ENCODE measurements around the gene TRAK2.

DNA sequence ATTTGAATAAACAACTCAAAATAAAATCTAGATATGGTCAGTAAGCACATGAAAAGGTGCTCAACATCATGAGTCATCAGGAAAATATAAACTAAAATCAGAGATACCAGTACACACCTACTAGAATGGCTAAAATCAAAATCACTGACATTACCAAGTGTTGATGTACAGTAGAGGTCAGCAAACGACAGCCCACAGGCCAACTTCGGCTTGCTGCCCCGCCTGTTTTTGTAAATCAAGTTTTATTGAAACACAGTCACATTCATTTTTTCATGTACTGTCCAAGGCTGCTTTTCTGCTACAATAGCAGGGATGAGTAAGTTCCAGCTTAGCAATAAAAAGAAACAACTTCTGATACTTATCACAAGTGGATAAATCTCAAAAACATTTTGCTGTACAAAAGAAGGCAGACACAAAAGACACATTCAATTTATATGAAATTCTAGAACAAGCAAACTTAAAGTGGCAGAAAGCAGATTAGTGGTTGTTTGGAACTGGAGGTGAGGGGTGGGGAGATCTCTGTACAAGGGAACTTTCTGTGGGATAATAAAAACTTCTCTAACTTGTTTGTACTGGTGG is 32.1 kb downstream of the TRAK2 start:
- TF ChIP-seq, protein P1, sequence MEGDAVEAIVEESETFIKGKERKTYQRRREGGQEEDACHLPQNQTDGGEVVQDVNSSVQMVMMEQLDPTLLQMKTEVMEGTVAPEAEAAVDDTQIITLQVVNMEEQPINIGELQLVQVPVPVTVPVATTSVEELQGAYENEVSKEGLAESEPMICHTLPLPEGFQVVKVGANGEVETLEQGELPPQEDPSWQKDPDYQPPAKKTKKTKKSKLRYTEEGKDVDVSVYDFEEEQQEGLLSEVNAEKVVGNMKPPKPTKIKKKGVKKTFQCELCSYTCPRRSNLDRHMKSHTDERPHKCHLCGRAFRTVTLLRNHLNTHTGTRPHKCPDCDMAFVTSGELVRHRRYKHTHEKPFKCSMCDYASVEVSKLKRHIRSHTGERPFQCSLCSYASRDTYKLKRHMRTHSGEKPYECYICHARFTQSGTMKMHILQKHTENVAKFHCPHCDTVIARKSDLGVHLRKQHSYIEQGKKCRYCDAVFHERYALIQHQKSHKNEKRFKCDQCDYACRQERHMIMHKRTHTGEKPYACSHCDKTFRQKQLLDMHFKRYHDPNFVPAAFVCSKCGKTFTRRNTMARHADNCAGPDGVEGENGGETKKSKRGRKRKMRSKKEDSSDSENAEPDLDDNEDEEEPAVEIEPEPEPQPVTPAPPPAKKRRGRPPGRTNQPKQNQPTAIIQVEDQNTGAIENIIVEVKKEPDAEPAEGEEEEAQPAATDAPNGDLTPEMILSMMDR (IDR thresholded peaks at IDR 0.05; ENCODE audit: low read length), result 0 out of 2 replicates have a peak, but pooled peaks have one; percentile 19
- TF ChIP-seq EZH2 (IDR thresholded peaks at IDR 0.05; ENCODE audit: borderline replicate concordance, low read length), result no peak

Data from OCI-LY1 (cell line).